ENCODE measurements around the gene HIVEP2.

DNA sequence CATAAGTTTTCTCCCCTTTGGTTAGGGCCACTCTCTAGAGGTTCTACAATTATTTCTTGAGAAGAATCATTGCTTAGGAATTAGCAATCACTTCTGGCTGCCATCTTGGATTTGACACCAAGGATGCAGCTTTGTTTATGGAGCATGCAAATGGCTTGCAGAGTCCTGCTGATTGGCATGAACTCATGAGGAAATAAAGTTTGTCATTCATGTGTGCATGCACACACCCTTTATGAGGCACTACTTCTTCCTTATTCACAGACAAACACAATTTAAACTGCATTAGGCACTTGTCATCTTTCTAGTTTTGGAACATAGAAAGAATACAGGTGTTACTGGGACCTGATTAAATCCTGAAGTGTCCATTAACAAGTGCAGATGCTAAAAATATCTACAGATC, 42.5 kb upstream of the HIVEP2 start:
- TF ChIP-seq, protein P1, sequence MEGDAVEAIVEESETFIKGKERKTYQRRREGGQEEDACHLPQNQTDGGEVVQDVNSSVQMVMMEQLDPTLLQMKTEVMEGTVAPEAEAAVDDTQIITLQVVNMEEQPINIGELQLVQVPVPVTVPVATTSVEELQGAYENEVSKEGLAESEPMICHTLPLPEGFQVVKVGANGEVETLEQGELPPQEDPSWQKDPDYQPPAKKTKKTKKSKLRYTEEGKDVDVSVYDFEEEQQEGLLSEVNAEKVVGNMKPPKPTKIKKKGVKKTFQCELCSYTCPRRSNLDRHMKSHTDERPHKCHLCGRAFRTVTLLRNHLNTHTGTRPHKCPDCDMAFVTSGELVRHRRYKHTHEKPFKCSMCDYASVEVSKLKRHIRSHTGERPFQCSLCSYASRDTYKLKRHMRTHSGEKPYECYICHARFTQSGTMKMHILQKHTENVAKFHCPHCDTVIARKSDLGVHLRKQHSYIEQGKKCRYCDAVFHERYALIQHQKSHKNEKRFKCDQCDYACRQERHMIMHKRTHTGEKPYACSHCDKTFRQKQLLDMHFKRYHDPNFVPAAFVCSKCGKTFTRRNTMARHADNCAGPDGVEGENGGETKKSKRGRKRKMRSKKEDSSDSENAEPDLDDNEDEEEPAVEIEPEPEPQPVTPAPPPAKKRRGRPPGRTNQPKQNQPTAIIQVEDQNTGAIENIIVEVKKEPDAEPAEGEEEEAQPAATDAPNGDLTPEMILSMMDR (IDR thresholded peaks at IDR 0.05; ENCODE audit: insufficient read depth, low read length): no peak
- no peak for TF ChIP-seq POLR2AphosphoS5 (IDR thresholded peaks at IDR 0.05; ENCODE audit: low read depth)
- TF ChIP-seq, protein P2, sequence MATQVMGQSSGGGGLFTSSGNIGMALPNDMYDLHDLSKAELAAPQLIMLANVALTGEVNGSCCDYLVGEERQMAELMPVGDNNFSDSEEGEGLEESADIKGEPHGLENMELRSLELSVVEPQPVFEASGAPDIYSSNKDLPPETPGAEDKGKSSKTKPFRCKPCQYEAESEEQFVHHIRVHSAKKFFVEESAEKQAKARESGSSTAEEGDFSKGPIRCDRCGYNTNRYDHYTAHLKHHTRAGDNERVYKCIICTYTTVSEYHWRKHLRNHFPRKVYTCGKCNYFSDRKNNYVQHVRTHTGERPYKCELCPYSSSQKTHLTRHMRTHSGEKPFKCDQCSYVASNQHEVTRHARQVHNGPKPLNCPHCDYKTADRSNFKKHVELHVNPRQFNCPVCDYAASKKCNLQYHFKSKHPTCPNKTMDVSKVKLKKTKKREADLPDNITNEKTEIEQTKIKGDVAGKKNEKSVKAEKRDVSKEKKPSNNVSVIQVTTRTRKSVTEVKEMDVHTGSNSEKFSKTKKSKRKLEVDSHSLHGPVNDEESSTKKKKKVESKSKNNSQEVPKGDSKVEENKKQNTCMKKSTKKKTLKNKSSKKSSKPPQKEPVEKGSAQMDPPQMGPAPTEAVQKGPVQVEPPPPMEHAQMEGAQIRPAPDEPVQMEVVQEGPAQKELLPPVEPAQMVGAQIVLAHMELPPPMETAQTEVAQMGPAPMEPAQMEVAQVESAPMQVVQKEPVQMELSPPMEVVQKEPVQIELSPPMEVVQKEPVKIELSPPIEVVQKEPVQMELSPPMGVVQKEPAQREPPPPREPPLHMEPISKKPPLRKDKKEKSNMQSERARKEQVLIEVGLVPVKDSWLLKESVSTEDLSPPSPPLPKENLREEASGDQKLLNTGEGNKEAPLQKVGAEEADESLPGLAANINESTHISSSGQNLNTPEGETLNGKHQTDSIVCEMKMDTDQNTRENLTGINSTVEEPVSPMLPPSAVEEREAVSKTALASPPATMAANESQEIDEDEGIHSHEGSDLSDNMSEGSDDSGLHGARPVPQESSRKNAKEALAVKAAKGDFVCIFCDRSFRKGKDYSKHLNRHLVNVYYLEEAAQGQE (IDR thresholded peaks at IDR 0.05; ENCODE audit: insufficient replicate concordance, low read depth): no peak
- TF ChIP-seq GABPA (IDR thresholded peaks at IDR 0.05; ENCODE audit: low read depth): no peak
- no peak for TF ChIP-seq SPI1 (IDR thresholded peaks at IDR 0.05; ENCODE audit: borderline replicate concordance, low read depth)

Data from HL-60 (cell line).